Osteoblast (primary cell): ENCODE measurements around the gene CPLANE2. TPM values are rescaled to one million over a fixed set of nuclear protein-coding genes. Genes with fewer than 3 reads are reported as not detected.

Source experiments
- DNase-seq: peaks from one replicate; pipeline ENCODE4 v3.0.0; 2011; ENCODE audit warnings: low spot score, mixed read lengths; ENCODE audit not compliant: insufficient read length; ENCODE audit errors: missing footprints
- H2AFZ ChIP-seq: 2 replicates; pipeline ENCODE4 v1.6.0; 2011; ENCODE audit warnings: mild to moderate bottlenecking, low read length
- H3K27ac ChIP-seq: 2 replicates; pipeline ENCODE4 v1.5.1; 2011; ENCODE audit warnings: mild to moderate bottlenecking, low read depth, low read length, moderate library complexity
- H3K27me3 ChIP-seq: 2 replicates; pipeline ENCODE4 v1.6.0; 2012; ENCODE audit warnings: mild to moderate bottlenecking, control low read depth, inconsistent platforms, low read length, moderate library complexity; ENCODE audit not compliant: insufficient read depth
- H3K36me3 ChIP-seq: 2 replicates; pipeline ENCODE4 v1.5.1; 2011; ENCODE audit warnings: mild to moderate bottlenecking, low read length, control low read depth, moderate library complexity; ENCODE audit not compliant: insufficient read depth
- H3K4me1 ChIP-seq: 2 replicates; pipeline ENCODE4 v1.5.1; 2011; ENCODE audit warnings: mild to moderate bottlenecking, low read length, control low read depth, moderate library complexity; ENCODE audit not compliant: insufficient read depth
- H3K4me2 ChIP-seq: 2 replicates; pipeline ENCODE4 v1.6.0; 2011; ENCODE audit warnings: mild to moderate bottlenecking, low read length; ENCODE audit not compliant: insufficient read depth
- H3K4me3 ChIP-seq: fragments of 200-600 bp; sonication (generic); 3 replicates; pipeline ENCODE4 v1.5.1; 2012; ENCODE audit warnings: mild to moderate bottlenecking, low read length, inconsistent platforms; ENCODE audit not compliant: insufficient read depth
- H3K79me2 ChIP-seq: 2 replicates; pipeline ENCODE4 v1.6.0; 2012; ENCODE audit warnings: mild to moderate bottlenecking, low read length, control low read depth, inconsistent platforms; ENCODE audit not compliant: insufficient read depth
- H3K9me3 ChIP-seq: 2 replicates; pipeline ENCODE4 v1.5.1; 2011; ENCODE audit warnings: low read depth, low read length, control low read depth
- H4K20me1 ChIP-seq: 2 replicates; pipeline ENCODE4 v1.6.0; 2012; ENCODE audit warnings: mild to moderate bottlenecking, low read length, control low read depth; ENCODE audit not compliant: insufficient read depth
- CTCF ChIP-seq: IDR thresholded peaks from 2 replicates; pipeline ENCODE4 v1.5.1; 2011; ENCODE audit warnings: mild to moderate bottlenecking, low read depth, low read length, moderate library complexity; ENCODE audit errors: extremely low read depth
- total RNA-seq: library from RNA; depleted of rRNA; stranded (reverse); fragments of >200 nt; gene quantifications from 2 replicates; pipeline ENCODE4 v1.2.3, GENCODE V29; 2012

The CPLANE2 gene
- total RNA-seq, 1 donor = 14.1 TPM

- TF ChIP-seq CTCF = no peak
- Histone ChIP-seq H3K79me2 (no peaks in the 10 kb centered on the region), H3K4me2 (no peak overlapping the region), H4K20me1 (peaks cover 5% of the 10 kb centered on the region), H3K36me3 (peaks cover 5% of the 10 kb centered on the region), H2AFZ (no peak overlapping the region), H3K27ac (no peak overlapping the region), H3K4me1 (peaks cover 6% of the 10 kb centered on the region), H3K4me3 (no peak overlapping the region), H3K27me3 (no peaks in the 10 kb centered on the region), H3K9me3 (no peaks in the 10 kb centered on the region)
- DNase-seq = peak; percentile 22
Observed at GRCh38 chr1:16242556-16243214, 5.7 kb upstream of the CPLANE2 start.

- TF ChIP-seq CTCF = no peak
- H3K36me3 ChIP-seq = no peaks in the 10 kb centered on the region
- H3K4me2 ChIP-seq = no peak overlapping the region
- no peak overlapping the region for H3K27ac ChIP-seq
- H3K4me3 ChIP-seq = no peak overlapping the region
- no peaks in the 10 kb centered on the region for H3K9me3 ChIP-seq
- peaks cover 2% of the 10 kb centered on the region for H4K20me1 ChIP-seq
- no peaks in the 10 kb centered on the region for H3K79me2 ChIP-seq
- H3K27me3 ChIP-seq = no peaks in the 10 kb centered on the region
- H2AFZ ChIP-seq = no peak overlapping the region
- peaks cover 18% of the 10 kb centered on the region for H3K4me1 ChIP-seq
- DNase-seq = no peak
Observed at GRCh38 chr1:16241221-16241708, 4.3 kb upstream of the CPLANE2 start.

GRCh38 chr1:16239972-16240491 lies 3.0 kb upstream of the CPLANE2 start:
- Histone ChIP-seq H3K4me1 (peaks cover 23% of the 10 kb centered on the region), H3K9me3 (no peaks in the 10 kb centered on the region), H3K27ac (no peak overlapping the region), H3K36me3 (no peaks in the 10 kb centered on the region), H3K4me2 (no peak overlapping the region), H3K4me3 (no peak overlapping the region), H2AFZ (no peak overlapping the region), H3K79me2 (no peaks in the 10 kb centered on the region), H3K27me3 (no peaks in the 10 kb centered on the region), H4K20me1 (peaks cover 2% of the 10 kb centered on the region)
- TF ChIP-seq CTCF = no peak
- no peak for DNase-seq

GRCh38 chr1:16237343-16237830 lies 404 bp upstream of the CPLANE2 start:
- Histone ChIP-seq H3K4me2 (peak overlapping the region; percentile 98), H3K27me3 (no peaks in the 10 kb centered on the region), H3K27ac (peak overlapping the region; percentile 57), H3K36me3 (no peaks in the 10 kb centered on the region), H3K4me3 (peak overlapping the region; percentile 84), H2AFZ (peak overlapping the region; percentile 95), H4K20me1 (no peaks in the 10 kb centered on the region), H3K79me2 (no peaks in the 10 kb centered on the region), H3K9me3 (no peaks in the 10 kb centered on the region), H3K4me1 (peaks cover 19% of the 10 kb centered on the region)
- DNase-seq = no peak
- TF ChIP-seq CTCF = no peak
